Measurements from ENCODE around the gene CAT.

DNA sequence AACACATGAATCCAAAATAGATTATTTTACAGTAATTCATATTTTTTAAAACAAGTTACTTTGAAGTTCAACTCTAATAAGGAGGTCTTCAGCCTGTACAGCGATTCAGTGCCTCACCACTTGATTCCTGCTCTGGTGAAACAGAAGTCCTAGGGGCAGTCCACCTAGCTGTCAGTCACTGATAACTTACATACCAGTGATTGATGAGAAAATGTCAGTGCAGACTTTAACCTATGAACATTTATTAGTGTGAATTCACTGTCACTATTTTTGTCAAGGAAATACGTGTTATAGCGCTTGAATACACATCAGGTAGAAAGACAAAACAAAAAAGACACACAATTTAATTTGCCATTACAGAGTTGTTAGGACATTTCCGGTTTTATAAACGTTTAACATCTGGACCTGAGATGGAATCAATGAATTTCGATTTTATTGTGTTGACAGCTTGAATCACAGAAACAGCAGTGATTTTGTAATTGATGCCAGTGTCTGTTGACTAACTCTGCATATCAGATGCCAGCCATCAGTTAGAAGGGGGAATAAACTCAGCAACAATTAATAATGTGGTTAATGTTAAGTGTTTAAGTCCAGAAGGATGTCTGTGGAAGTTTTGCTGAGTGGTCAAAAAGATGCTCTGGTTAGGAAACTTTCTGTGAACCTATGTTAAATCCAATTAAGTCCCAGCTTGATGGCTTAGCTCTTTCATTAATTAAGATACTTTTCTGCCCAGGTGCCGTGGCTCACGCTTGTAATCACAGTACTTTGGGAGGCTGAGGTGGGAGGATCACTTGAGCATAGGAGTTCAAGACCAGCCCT is 40.3 kb downstream of the CAT start:
- TF ChIP-seq, protein P1, sequence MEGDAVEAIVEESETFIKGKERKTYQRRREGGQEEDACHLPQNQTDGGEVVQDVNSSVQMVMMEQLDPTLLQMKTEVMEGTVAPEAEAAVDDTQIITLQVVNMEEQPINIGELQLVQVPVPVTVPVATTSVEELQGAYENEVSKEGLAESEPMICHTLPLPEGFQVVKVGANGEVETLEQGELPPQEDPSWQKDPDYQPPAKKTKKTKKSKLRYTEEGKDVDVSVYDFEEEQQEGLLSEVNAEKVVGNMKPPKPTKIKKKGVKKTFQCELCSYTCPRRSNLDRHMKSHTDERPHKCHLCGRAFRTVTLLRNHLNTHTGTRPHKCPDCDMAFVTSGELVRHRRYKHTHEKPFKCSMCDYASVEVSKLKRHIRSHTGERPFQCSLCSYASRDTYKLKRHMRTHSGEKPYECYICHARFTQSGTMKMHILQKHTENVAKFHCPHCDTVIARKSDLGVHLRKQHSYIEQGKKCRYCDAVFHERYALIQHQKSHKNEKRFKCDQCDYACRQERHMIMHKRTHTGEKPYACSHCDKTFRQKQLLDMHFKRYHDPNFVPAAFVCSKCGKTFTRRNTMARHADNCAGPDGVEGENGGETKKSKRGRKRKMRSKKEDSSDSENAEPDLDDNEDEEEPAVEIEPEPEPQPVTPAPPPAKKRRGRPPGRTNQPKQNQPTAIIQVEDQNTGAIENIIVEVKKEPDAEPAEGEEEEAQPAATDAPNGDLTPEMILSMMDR (IDR thresholded peaks at IDR 0.05) = no peak
- no peak for TF ChIP-seq POLR2A (IDR thresholded peaks at IDR 0.05)

Data from body of pancreas (tissue), 4 donors.